Activated CD4-positive, alpha-beta T cell treated with anti-CD3 and anti-CD28 coated beads, Interleukin-2, amount 50 U/mL, for 16 hours (primary cell): ENCODE results near the gene PDPN.
A peak's percentile ranks its signal among the peaks of the same experiment; 100 is the strongest.
"Not testable (repeated sequence)": the region's sequence is repeated elsewhere in the genome, so short reads cannot be mapped to it uniquely, and the experiment has no call there.

Experiments
- DNase-seq: peaks from one replicate; pipeline ENCODE4 v3.0.0-alpha.2; 2020

Gene PDPN, protein sequence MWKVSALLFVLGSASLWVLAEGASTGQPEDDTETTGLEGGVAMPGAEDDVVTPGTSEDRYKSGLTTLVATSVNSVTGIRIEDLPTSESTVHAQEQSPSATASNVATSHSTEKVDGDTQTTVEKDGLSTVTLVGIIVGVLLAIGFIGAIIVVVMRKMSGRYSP

DNA sequence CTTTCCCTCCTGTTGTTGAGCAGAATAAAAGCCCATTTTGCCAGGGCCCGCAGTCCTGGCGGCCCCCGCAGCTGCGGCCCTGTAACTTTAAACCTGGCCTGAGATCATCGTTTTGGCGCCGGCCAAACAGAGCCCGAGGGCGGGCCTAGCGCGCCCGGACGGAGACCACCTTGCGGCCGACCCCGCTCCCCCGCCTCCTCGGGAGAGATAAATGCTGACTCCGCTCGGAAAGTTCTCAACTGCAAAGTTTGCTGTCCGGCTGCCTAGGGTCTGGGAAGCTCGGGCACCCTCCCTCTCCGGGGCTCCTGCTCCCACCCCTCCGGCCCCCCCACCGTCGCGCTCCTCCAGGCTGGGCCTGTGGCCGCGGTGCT lies at the start of gene PDPN:
Gene PDPN, plus strand, starts transcription at position 238 of the 371 bp plus-strand sequence. CDS start 202 bp downstream, outside the sequence.
- DNase-seq = no peak

DNA sequence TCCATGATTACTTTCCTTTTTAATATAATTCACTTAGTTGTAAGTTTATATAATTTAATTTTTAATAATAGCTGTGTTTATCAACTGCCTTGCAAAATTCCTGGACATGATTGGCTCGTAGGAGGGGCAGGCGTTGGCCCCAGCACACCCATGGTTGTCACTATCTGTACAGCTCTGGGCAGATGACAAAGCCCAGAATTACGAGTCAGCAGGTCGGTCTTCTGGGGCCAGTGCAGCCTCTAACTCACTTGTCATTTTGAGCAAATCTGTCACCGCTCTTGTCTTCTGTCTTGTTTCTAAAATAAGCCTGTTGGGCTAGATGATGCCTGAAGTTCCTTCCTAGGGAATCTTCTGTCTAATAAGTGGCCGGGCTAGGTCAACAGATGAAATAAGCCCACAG lies 48.4 kb upstream of the PDPN start:
- no peak for DNase-seq

GRCh38 chr1:13536571-13536970 lies 47.1 kb upstream of the PDPN start:
- no peak for DNase-seq

- DNase-seq = no peak
These were observed 44.8 kb upstream of the PDPN start for GRCh38 chr1:13538832-13539231.

DNA sequence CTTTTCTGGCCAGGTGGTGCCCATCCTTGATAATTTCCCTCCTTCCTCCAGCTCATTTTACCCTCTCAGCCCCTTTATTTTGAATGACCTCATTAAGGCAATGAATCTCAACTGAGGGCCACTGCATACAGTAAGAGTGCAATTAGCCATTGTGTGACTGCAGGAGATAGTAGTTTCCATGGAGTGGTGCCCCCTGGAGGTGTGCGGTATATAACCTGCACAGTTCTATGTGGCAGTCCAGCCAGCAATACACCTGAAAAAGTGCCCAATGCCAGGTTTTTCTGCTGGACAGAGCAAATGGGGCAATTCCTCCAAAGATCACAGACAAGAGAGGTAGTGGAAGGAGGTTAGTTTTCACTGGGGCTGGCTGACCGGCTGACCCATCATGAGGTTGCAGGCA lies 43.9 kb upstream of the PDPN start:
- DNase-seq = no peak

DNA sequence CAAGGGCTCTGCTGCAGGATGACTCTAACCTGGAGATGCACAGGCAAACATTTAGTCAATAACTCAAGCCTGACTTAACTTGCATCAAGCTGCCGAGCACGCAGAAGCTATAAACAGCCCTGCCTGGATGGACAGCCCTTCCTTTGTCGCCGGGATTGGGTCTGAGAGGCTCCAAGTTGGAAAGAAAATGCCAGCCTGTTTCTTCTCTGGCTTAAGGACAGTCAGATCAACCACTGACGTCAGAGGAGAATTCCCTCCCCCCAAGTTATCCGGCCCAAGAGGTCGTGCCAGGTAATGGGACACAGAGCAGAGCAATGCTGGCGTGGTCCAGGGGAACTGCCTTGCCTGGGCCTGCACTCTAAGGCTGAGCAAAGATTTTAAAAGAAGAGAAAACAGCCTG lies 42.8 kb upstream of the PDPN start:
- no peak for DNase-seq

GRCh38 chr1:13541435-13542215 lies 42.0 kb upstream of the PDPN start:
- DNase-seq = no peak

- DNase-seq = no peak
These were observed 40.0 kb upstream of the PDPN start for GRCh38 chr1:13543451-13544220.

DNA sequence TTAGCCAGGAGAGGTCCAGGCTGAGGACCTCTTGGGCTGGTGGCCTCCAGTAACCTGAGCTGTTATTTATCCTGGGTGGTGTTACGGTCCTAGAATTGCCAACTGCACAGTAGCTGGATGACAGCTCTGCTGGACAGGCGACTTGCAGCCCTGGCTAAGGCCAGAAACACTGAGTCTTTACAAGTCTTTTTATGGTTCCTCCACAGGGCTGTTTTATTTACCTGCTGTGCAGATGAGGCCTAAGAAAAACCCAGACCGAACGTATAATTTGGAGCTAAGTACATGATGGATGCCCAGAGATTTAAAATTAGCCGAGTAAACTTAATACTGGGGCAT lies 39.4 kb upstream of the PDPN start:
- no peak for DNase-seq

GRCh38 chr1:13546791-13547190 lies 36.8 kb upstream of the PDPN start:
- DNase-seq = no peak

GRCh38 chr1:13548281-13548680 lies 35.4 kb upstream of the PDPN start:
- DNase-seq = no peak

GRCh38 chr1:13549021-13549420 lies 34.6 kb upstream of the PDPN start:
- DNase-seq = no peak

DNA sequence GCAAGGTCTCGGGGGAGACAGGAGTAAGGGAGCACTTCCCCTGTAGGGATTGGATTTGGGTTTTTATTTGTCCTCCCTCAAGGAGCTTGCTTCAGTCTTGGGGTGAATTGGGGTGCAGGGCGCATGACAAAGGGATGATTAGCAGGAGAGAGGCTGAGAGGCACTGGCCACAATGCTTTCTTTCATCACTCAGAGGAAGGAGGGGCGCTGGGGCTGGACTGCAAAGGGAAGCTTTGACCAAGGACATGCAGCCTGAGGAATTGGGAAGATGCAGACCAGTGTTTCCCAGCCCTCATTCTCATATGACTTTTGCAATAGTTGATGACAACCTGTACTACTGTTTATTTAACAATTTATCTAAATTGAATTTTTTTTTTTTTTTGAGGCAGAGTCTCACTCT lies 34.1 kb upstream of the PDPN start:
- no peak for DNase-seq

GRCh38 chr1:13550663-13551062 lies 33.0 kb upstream of the PDPN start:
- DNase-seq = no peak

- no peak for DNase-seq
These were observed 28.8 kb upstream of the PDPN start for GRCh38 chr1:13554798-13555197.

DNA sequence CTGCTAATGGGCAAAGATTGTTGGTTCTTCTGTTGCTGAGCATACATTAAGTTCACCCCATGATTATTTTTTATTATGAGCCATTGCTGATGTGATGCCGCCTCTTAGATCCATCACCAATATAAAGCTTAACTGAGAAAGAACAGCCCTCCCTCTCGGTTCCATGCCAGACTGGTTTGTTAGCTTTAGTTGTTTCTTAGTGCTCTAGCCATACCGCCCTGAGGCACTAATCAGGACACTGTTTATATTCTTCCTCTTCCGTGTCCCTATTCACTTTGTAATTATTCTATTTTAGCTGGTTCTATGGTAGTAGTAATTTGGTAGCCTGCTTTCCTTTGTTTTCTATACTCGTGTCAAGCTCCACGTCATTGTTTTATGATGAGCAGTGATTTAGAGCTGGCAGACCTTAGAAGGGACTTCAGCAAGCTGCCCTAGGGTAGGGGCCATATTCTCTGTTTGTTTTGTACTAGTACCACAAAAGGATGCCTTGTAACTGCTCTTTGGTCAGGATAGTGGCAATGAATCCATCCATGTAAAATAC lies 27.3 kb upstream of the PDPN start:
- DNase-seq = no peak

- DNase-seq = no peak
These were observed 23.1 kb upstream of the PDPN start for GRCh38 chr1:13560541-13560940.

GRCh38 chr1:13562981-13563380 lies 20.7 kb upstream of the PDPN start:
- DNase-seq = not testable (repeated sequence)

DNA sequence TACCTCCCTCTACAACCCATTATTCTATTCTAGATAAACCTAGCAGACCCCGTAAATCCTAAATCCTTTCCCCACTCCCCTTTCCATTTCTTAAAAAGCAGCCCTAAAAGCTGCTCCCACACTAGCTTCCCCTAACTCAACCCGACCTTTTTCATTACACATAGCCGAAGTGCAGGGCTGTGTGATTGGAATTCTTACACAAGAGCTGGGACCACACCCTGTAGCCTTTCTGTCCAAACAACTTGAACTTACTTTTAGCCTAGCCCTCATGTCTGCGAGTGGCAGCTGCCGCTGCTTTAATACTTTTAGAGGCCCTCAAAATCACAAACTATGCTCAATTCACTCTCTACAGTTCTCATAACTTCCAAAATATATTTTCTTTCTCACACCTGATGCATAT lies 19.6 kb upstream of the PDPN start:
- no peak for DNase-seq

GRCh38 chr1:13570435-13570834 lies 13.2 kb upstream of the PDPN start:
- not testable (repeated sequence) for DNase-seq

- DNase-seq = peak; percentile 16
These were observed 12.7 kb upstream of the PDPN start for GRCh38 chr1:13570924-13571323.

GRCh38 chr1:13573586-13573985 lies 10.0 kb upstream of the PDPN start:
- DNase-seq = no peak

DNA sequence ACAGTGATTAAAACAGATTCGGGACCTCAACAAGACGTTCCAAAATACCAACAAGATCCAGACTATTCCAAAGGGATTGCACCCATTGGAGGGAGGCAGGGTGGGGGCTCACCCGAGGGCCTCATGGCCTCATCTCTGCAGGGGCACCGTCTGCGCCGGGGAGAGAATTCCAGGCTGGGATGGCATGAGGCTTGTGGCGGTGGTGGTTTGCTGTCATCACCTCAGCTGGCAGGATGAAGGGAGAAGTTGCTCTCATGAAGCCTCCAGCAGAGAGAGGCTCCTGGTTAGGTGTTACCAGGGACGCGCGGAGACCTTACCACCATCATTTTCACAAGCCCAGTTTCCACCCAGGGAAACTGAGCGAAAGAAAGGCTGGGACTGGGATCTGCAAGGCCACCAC lies 6.7 kb upstream of the PDPN start:
- DNase-seq = no peak

GRCh38 chr1:13577846-13578245 lies 5.8 kb upstream of the PDPN start:
- DNase-seq = no peak
